OCI-LY1 (cell line): ENCODE measurements around the gene RBL2.

Experiments
- H2AFZ ChIP-seq: fragments of 200-600 bp; sonication (generic), shearing (Covaris generic); 2 replicates; pipeline ENCODE4 v1.6.0; 2014; ENCODE audit warnings: antibody characterized with exemption, mild to moderate bottlenecking, low read length
- H3F3A ChIP-seq: fragments of 200-600 bp; sonication (generic), shearing (Covaris generic); 2 replicates; pipeline ENCODE4 v1.6.0; 2014; ENCODE audit warnings: mild to moderate bottlenecking, antibody characterized with exemption, low read length, moderate library complexity; ENCODE audit not compliant: insufficient read depth
- H3K27ac ChIP-seq: fragments of 200-600 bp; sonication (generic); 2 replicates; pipeline ENCODE4 v1.5.1; 2014; ENCODE audit warnings: low read length, mixed run types, mild to moderate bottlenecking, low read depth; ENCODE audit not compliant: poor library complexity, severe bottlenecking
- H3K27me3 ChIP-seq: fragments of 200-600 bp; sonication (generic); 2 replicates; pipeline ENCODE4 v1.6.0; 2014; ENCODE audit warnings: antibody characterized with exemption, mild to moderate bottlenecking, low read length, moderate library complexity; ENCODE audit not compliant: insufficient read depth
- H3K36me3 ChIP-seq: fragments of 200-600 bp; sonication (generic); 2 replicates; pipeline ENCODE4 v1.6.1; 2014; ENCODE audit warnings: mild to moderate bottlenecking, antibody characterized with exemption, low read length, moderate library complexity, mixed read lengths; ENCODE audit not compliant: insufficient read depth
- H3K4me1 ChIP-seq: fragments of 200-600 bp; sonication (generic); 2 replicates; pipeline ENCODE4 v1.5.1; 2014; ENCODE audit warnings: mild to moderate bottlenecking, low read length, moderate library complexity; ENCODE audit not compliant: insufficient read depth, severe bottlenecking
- H3K4me2 ChIP-seq: fragments of 200-600 bp; sonication (generic), shearing (Covaris generic); 2 replicates; pipeline ENCODE4 v1.6.1; 2014; ENCODE audit warnings: low read length
- H3K4me3 ChIP-seq: fragments of 200-600 bp; sonication (generic); 2 replicates; pipeline ENCODE4 v1.5.1; 2014; ENCODE audit warnings: low read length, low read depth, mild to moderate bottlenecking, mixed read lengths; ENCODE audit not compliant: poor library complexity, severe bottlenecking
- H3K79me2 ChIP-seq: fragments of 200-600 bp; shearing (Covaris generic); 2 replicates; pipeline ENCODE4 v1.6.1; 2016; ENCODE audit warnings: mixed run types, low read length, mixed read lengths; ENCODE audit not compliant: insufficient read depth
- H3K9ac ChIP-seq: fragments of 200-600 bp; sonication (generic), shearing (Covaris generic); 2 replicates; pipeline ENCODE4 v1.6.1; 2014; ENCODE audit warnings: mild to moderate bottlenecking, low read length, mixed read lengths
- H3K9me2 ChIP-seq: fragments of 200-600 bp; sonication (generic), shearing (Covaris generic); 2 replicates; pipeline ENCODE4 v1.6.1; 2014; ENCODE audit warnings: low read depth, mild to moderate bottlenecking, low read length, mixed read lengths
- H3K9me3 ChIP-seq: fragments of 200-600 bp; shearing (Covaris generic); 2 replicates; pipeline ENCODE4 v1.6.1; 2014; ENCODE audit warnings: low read length, mixed read lengths
- H4K20me1 ChIP-seq: fragments of 200-600 bp; sonication (generic), shearing (Covaris generic); 2 replicates; pipeline ENCODE4 v1.6.0; 2016; ENCODE audit warnings: mild to moderate bottlenecking, low read length; ENCODE audit not compliant: insufficient read depth
- CTCF ChIP-seq: fragments of 200-600 bp; sonication (generic), shearing (Covaris generic); IDR thresholded peaks from 2 replicates; pipeline ENCODE4 v1.5.1; 2017; ENCODE audit warnings: mild to moderate bottlenecking, antibody characterized with exemption, low read length, moderate library complexity, mixed read lengths
- EZH2 ChIP-seq: fragments of 200-600 bp; sonication (generic), shearing (Covaris generic); IDR thresholded peaks from 2 replicates; pipeline ENCODE4 v1.8.0; 2017; ENCODE audit warnings: borderline replicate concordance, mixed run types, mild to moderate bottlenecking, antibody characterized with exemption, low read length, moderate library complexity, mixed read lengths

Gene RBL2

GRCh38 chr16:53484542-53484941 is 50.3 kb downstream of the RBL2 start:
- Histone ChIP-seq H3K9me3 (peaks cover 8% of the 10 kb centered on the region), H3K4me2 (no peak overlapping the region), H3K4me3 (no peak overlapping the region), H3K79me2 (no peaks in the 10 kb centered on the region), H2AFZ (no peak overlapping the region), H3K27me3 (no peaks in the 10 kb centered on the region), H3F3A (no peaks in the 10 kb centered on the region), H3K9me2 (no peaks in the 10 kb centered on the region), H3K36me3 (peaks cover 87% of the 10 kb centered on the region), H3K9ac (no peak overlapping the region), H3K27ac (no peak overlapping the region), H3K4me1 (no peaks in the 10 kb centered on the region), H4K20me1 (no peaks in the 10 kb centered on the region)
- TF ChIP-seq EZH2 (no peak), CTCF (no peak)

- Histone ChIP-seq H3K4me1 (no peaks in the 10 kb centered on the region), H3K27ac (no peak overlapping the region), H3K79me2 (no peaks in the 10 kb centered on the region), H3K9ac (no peak overlapping the region), H3F3A (no peaks in the 10 kb centered on the region), H3K4me3 (no peak overlapping the region), H3K9me3 (peaks cover 8% of the 10 kb centered on the region), H3K4me2 (no peak overlapping the region), H2AFZ (no peak overlapping the region), H4K20me1 (no peaks in the 10 kb centered on the region), H3K9me2 (no peaks in the 10 kb centered on the region), H3K27me3 (no peaks in the 10 kb centered on the region), H3K36me3 (peaks cover 84% of the 10 kb centered on the region)
- TF ChIP-seq EZH2 (no peak), CTCF (no peak)
These were observed 52.0 kb downstream of the RBL2 start for GRCh38 chr16:53486230-53486629.

GRCh38 chr16:53489755-53490154 is 55.5 kb downstream of the RBL2 start:
- no peak for TF ChIP-seq CTCF
- TF ChIP-seq EZH2, result no peak
- no peak overlapping the region for H3K4me2 ChIP-seq
- no peaks in the 10 kb centered on the region for H3K79me2 ChIP-seq

More at GRCh38 chr16:53489755-53490154, 55.5 kb downstream of the RBL2 start:
- H3K9me3 ChIP-seq, result peaks cover 8% of the 10 kb centered on the region
- peaks cover 79% of the 10 kb centered on the region for H3K36me3 ChIP-seq
- H3K4me3 ChIP-seq, result no peak overlapping the region
- H3K4me1 ChIP-seq, result no peaks in the 10 kb centered on the region
- no peak overlapping the region for H3K9ac ChIP-seq
- H3K27ac ChIP-seq, result no peak overlapping the region
- H4K20me1 ChIP-seq, result no peaks in the 10 kb centered on the region
- H3K9me2 ChIP-seq, result no peaks in the 10 kb centered on the region
- H3K27me3 ChIP-seq, result no peaks in the 10 kb centered on the region
- no peaks in the 10 kb centered on the region for H3F3A ChIP-seq
- no peak overlapping the region for H2AFZ ChIP-seq
